ENCODE data around the gene PDE8B.

The PDE8B gene

DNA sequence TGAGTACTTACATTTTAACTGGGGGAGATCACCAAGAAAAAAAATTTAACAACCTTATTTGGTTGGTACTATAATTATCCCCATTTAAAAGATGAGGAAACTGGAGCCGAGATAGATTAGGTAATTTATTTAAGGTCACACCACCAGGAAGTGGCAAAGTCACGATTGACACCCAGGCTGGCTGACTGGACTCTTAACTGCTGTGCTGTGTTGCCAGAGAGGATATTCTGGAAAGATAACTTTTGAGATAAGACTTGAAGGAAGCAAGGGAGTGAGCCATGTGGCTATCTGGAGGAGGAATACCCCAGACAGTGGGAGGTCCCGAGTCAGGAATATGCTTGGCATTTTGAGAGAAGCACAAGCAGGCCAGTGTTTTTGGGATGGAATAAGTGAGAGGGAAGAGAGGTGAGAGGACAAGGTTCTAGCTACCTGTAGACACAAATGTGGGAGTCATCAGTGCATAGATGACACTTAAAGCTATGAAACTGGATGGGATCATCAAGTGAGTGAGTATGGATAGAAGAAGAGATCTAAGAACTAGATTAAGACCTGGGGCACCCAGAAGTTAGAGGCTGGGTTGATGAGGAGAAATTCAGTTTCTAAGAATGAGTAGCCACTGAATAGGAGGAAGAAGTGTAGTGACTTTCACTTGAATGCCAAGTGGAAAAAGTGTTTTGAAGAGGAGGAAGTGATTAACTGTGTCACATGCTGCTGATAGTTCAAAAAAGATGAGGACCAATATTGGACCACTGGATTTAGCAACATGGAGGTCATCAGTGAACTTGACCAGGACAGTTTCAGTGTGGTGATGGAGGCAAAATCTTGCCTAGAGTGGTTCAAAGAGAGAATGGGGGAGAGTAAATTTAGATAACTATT is 25.6 kb downstream of the PDE8B start:
- DNase-seq, result no peak

DNA sequence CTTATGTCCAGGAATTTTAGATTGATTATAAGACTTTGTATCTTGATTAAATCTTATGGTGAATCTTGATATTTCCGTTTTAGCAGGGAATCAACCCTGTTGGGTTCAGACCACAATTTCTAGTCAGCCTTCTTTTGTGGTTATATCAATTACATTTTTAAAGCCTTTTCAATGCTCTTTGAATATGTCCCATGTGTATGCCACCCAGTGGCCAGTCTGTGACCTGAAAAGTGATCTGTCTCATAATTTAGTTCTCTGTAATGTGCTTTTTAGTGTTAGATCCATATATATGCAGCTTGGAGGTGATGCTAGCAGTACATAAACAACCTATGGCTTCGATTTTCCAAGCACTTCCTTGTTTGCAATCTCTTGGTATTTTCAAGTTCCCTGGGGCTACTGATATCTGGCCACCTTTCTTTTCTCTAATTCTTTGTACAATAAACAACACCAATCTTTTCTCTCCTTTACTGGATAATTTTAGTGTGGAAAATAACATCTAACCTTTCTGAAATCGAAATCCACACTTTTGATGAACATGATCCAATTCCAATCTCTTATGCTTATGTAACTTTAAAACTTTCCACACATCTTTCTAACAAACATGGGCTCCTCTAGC is 28.8 kb downstream of the PDE8B start:
- DNase-seq, result no peak

DNA sequence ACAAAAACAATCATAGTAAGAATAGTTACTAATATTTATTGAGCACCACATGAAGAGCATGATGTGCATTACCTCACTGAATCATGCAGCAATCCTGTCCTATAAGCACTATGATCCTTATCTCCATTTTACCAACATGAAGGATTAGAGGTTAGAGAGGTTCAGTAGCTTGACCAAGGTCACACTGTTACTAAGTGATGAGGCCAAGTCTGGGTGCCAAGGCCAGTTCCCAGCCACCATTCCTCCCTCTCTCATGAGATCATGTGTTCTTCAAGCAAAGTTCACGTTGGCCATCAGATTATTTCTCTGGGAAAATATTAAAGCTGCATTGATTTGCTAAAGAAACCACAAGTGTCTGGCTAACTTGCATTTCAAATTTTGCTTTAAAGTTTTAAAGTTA is 31.0 kb downstream of the PDE8B start:
- no peak for DNase-seq

DNA sequence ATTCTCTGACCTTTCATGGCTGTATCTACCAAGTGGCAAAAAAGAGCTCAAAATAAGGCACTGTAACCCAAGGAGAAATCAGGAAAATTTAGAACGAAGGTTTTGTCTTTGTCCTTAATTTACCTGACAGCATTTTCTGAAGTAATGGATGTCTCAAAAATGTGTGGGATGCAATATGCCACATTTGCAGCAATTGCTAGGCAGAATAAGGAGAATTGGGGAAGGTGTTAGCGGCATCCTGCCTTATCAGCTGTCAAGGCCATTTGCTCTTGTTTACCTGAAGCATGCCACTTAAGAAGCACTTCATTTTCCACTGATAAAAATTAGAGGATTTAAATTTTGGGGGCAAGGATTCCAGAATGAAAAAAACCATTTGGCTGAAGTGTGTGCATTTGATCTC is 39.0 kb downstream of the PDE8B start:
- DNase-seq, result no peak

DNA sequence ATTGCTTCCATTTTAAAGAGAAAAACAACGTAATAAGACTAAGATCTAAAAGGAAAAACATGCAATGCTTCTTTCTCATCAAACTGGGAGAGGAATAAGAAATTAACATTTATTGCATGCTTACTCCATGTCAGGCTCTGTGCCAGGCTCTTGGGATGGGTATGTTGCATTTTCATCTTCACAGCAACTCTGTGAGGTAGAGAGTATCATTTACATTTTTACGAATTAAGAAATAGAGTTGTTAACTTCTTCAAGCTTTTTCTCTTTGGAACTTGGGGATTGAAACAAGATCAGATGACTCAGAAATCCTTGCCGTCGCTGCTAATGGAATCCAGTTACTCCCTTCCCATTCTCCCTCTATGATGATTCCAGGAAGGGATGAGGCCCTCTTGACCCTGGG is 39.5 kb downstream of the PDE8B start:
- no peak for DNase-seq

DNA sequence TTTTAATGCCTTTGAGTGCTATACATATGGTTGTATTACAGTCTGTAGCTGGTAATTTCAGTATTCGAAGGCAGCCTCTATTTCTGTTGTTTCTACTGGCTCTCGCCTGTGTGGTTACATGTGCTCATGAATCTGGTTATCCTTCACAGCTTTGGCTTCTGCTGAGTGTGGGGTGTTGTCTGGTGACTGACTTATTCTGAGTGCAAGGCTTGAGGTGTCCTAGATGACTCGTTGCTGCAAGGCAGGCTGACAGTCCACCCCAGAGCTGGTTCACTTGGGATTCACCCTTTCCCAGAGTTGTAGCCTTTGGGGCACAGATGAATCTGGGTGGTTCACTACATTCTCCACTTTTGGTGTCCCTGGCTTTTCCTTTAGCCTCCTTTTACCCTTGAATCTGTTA is 41.4 kb downstream of the PDE8B start:
- DNase-seq, result no peak

DNA sequence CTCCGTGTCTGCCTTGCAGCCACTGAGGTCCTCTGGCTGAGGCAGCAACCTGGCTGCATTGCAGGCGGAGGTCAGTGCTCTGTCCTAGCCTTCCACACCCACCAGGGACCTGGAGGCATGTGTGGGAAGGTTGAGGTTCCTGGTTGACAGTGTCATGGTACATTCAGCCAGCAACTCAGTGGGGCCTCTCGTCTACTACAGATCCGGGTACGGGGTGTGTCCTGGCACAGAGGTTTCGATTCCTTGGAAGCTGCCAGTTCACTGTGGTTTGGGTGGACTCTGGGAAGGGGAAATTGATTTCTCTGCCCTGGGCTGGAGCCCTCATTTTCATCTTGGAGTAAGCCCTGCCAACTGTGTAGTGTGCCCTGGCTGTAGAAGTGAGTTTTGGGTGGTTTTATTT is 45.1 kb downstream of the PDE8B start:
- no peak for DNase-seq

DNA sequence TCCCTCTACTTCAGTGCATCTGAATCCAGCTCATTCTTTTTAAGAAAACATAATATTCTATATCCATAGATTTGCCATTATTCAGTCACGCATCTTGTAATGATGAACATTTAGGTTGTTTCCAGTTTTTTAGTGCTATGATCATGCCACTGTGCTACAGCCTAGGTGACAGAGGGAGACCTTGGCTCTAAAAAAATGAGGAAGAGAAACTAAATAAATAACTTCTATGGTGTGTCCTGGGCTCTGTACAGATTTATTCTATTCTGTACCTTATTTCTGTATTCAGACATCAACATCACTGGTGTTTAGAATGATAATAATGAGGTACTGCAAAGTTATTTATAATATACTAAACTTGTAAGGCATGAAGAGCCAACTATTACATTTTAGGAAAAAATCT is 45.9 kb downstream of the PDE8B start:
- DNase-seq, result no peak

DNA sequence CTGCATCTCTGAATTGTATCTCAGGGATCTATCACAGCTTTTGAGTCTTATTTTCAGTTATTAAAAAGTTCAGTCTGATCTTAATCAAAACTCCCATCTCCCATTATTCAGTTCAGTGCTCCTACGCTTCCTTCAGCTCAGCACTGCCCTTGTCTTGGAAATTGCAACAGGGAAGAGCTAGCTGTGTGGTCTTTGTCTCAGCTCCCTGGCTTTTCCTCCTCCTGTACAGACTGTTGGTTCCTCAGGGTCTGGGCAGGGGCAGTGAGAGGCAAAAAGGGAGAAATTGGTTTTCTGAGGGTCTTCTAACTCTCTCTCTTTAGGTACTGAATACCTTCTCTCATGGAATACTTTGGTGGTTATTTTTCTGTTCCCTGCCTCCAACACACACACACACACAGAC is 48.2 kb downstream of the PDE8B start:
- DNase-seq, result no peak

DNA sequence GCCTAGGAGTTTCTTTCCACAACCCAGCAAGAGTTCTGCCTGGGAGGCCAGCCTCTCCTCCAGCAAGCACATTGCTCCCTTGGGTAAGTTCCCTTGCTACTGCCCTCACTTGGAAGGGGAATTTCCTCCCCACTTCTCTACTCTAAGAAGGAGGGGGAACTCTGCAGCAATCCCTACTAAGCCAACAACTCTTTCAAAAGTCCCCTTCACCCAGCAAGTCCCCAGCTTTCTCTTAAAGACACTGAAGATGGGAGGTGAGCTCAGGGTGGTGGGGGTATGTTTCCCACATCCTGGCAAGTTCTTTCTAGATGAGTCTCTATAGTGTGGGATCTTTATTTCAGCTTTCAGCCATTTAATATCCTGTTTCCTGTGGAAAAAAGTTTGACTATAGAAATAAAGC is 49.0 kb downstream of the PDE8B start:
- DNase-seq, result no peak

DNA sequence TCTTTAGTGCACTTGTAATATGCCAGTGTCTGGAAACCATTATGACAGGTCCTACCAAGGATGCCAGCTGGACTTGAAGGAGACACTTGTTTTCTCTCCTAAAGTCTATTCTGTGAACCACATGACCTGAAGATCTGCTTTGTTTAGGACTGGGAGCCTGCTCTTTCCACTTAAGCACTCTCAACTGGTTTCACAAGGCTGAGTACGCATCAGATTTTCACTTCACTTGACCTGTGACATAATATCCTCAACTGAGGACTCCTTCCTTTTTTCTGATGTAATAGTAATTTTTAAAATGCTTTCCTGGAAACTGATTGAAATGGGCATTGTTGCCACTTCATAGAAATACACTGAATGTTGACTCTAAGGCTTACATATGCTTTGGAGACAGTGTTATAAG is 52.2 kb downstream of the PDE8B start:
- no peak for DNase-seq

DNA sequence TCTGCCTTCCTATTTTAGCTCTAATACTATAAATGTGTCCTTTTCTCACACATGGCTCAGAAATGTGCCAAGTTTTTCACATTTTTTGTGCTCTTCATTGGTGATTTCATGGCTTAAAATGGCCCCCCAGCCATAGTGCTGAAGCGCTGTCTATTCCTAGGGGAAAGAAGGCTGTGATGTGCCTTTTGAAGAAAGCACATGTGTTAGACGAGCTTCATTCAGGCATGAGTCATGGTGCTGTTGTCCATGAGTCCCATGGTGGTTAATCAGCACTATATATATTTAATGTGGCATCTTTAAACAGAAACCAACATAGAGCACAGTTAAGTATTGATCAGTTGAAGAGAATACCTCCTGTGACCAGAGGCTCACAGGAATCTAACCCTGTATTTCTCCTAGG is 55.8 kb downstream of the PDE8B start:
- no peak for DNase-seq

DNA sequence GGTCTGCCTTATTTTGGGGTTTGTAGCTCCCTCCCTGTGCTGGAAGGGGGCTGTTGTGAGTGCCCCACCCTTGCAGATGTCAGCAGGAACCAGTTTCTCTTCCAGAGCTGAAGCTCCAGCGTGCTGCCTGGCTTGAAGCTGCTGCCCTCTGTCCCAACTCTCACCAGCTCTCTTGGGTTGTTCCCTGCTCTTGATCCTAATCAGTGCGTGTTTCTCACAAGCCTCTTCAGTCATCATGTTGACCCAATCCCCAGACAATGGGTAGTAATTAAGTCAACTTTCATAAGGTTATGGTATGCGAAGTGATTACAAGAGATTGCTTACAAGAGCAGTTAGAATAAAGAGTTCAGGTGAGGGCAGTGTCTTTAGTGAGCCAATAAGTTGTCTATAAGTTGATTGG is 57.0 kb downstream of the PDE8B start:
- no peak for DNase-seq

DNA sequence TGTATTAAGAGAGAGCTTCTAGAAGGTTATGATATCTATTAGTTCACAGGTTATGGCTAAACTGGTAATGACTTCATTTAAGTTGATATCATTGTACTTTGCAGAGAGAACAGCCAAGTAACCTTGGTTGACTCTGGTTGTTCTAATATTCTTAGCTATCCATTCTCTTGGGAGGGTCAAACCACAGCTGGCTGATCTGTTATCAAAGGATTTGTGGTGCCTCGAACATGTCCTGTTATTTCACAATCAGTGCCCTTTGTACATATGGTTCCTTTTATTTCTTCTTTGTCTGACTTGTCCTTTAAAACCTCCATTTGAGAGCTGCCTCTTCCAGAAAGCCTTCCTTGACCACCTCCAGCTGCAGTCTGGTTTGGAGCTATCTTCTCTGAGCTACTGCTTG is 61.7 kb downstream of the PDE8B start:
- DNase-seq, result no peak

DNA sequence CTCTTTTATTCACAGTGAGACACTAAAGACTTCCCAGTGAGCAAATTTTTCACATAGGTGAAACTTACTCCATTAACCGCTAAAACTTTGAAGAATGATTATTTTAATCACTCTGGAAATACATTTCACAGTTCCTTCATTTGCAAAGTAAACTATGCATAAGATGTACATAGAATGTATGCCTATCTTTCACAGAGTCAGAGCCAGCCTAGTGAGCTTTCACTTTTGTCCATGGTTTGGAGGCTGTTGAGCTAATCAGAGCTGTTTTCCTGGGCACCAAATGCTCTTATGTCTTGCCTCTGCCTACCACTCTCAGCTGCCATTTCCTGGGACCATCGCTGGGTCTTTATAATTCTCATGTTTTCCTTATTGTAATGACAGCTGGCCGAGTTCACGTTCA is 67.3 kb downstream of the PDE8B start:
- no peak for DNase-seq

DNA sequence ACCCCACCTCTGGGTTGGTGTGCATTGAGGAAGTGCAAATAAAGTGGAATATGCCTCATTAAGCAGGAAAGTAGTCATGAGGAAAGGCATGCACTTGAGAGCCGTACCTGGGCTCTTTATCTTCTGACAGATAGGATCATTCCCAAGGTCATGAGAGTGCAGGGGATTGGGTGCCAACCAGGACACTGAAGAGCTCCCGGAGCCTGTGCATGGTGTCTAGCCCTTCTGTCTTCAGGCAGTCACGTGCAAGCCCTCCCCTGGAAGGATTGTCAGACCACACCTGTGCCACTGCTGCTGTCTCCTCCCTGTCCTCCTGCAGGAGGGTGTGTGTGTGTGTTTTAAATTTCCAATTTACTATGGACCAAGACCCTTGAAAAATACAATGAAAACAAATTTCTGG is 69.6 kb downstream of the PDE8B start:
- DNase-seq, result no peak

DNA sequence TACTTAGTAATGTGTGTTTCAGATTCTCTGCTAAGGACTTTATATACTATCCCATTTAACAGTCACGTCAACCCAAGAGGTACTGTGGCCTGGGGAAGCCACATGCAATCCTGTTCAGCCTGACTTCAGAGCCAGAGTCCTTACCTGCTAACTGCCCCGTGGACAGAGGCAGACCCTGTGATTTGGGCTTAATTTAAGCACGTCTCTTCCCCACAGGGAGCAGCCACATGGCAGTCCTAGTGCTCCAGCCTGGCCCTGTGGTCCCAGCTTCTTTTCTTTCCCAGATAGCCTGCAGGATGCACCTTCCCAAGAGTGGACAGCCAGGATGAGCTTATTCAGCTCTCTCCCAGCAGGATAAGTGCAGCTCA is 71.5 kb downstream of the PDE8B start:
- DNase-seq, result no peak

DNA sequence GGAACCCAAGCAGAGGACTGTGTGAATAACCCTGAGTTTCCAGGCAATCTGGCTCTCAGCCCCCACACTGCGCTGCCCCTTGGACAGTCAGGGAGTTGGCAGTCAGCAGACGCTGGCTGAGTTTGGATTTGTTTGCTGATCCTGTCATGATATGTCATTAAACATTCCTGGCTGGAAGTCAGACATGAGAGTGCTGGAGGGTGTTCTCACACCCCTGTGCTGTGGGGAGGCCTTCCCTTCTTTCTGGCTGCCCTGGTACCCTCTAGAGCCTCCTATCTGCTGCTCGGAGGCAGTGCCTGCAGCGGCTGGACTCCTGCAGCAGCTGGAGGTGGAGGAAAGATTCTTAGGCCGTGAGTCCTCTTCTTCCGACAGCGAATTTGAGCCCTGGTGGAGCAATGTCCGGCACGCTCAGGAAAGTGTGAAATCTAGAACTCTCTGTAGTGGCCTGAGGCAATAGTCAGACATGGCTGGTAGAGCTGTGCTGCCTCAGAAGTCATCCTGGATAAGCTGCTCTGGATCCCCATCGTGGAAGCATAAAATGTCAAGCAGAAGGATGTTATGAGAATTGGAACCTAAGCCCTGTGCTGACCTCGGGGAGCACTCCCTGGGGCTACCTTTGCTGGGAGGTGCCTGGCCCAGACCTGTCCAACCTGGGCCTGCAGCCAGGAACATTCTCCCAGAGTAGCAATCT is 72.0 kb downstream of the PDE8B start:
- no peak for DNase-seq

DNA sequence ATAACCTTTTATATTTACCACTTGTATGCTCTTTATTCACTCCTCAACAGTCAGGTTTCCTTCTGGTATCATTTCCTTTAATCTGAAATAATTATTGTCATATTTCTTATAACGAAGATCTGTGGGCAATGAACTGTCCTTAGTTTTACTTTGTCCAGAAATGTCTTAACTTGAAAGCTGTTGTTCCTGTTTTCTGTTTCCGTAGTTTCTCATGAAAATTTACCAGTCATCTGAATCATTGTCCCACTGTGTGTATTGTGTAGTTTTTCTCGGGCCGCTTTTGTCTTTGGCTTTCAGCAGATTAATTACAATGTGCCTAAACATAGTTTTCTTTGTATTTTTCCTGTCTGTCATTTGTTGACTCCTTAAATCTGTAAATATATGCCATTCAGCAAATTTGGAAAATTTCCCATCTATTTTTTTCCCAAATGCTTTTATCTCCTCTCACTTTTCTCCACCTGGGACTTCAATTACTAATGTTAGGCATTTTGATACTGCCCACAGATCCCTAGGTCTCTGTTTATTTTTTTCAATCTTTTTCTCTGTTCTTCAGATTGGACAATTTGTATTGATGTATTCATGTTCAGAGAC is 74.9 kb downstream of the PDE8B start:
- no peak for DNase-seq

DNA sequence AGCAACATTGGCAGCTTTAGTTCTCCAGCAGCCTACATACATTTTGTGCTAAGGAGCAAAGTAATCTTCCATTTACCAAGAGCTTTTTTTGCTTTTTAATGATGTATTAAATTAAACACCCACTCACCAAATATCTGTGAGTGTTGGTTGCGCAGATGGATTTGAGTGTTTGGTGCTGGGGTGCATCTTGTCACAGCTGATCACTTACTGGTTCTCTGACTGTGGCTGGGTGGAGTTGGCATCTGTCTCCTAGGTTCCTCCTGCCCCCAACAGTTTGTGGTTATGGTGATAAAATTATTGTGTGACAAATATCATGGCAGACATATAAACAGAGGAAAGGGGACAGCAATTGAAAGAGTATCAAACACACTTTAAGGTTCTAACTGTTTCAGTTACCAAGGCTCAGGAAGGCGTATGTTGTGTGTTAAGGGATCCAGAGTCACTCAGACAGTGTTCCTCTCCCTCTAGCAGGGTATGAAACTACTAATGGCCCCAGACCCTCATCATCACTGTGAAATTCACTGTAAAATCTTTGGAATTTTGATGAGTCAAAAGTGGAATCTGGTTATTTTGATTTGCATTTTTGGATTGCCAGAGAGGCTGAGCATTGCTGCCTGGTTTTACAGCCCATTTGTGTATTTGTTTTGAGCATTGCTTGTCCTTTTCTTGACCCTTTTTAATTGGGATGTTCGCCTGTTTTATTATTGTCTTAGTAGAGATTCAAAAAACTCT is 81.7 kb downstream of the PDE8B start:
- DNase-seq, result no peak

DNA sequence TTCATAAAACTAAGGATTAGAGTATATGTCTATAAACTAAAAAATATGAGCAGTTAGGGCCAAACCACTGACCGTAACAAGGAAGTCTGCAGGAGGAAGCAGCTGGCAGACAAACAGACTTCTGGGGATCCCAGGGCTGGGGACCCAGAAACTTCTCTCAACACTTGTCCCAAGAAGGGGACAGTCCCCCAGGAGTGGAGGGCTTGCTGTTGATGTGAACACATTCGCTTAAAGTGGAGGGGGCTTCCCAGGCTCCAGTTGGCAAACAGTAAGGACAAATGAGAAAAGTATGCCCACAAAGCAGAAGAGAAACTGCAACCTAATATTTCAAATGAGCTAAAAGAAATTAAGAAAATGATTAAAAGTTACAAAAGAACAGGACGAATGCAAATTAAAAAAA is 83.7 kb downstream of the PDE8B start:
- DNase-seq, result no peak

DNA sequence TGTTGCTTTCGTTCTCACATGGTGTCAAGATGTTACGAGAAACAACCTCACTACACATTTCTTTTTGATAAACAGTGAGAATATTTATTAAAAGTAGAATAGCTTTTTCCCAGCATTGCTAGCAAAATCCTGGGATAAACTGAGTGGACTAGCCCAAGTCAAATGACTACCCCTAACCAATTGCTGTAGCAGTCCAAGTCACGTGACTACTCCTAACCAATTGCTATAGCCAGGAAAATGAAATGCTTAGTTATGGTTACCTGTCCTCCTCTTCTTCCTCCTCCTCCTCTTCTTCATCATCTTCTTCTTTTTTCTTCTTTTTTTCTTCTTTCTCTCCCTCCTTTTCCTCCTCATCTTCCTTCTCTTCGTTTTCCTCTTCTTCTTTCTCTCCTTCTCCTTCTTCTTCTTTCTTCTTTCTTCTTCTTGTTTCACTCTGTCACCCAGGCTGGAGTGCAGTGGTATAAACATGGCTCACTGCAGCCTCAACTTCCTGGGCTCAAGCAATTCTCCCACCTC is 85.4 kb downstream of the PDE8B start:
- DNase-seq, result no peak

DNA sequence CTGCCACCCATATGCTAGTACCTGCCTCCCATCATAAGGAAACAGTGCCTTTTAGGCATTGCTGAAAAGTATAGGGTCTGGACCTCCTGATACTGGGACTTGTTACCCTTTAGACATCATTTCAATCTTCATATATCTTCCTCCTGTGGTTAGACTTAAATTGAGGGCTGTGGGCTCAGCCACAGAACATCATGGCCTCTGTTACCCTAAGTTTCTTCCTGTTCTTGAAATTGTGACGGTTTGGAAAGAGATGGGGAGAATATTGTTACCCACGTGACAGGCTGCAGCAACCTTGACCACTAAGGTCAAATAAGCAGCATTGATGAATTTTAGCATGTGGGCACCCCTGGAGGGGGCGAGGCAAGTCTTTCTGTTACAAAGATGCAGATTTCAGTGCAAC is 87.7 kb downstream of the PDE8B start:
- DNase-seq, result no peak
